AG04450 (cell line): Measurements from ENCODE around the gene NOC4L. TPM values are rescaled to one million over a fixed set of nuclear protein-coding genes. Genes with fewer than 3 reads are reported as not detected.

ENCODE experiments used
- CTCF ChIA-PET: fragments of 300-600, 350-600 bp; formaldehyde crosslinking; extraction: SDS; loops from one replicate; lab custom pipeline; 2022; ENCODE audit warnings: antibody characterized with exemption, inconsistent platforms; lab: Charles Lee
- POLR2A ChIA-PET: fragments of 350-600 bp; formaldehyde crosslinking; extraction: SDS; loops from one replicate; lab custom pipeline; 2021; ENCODE audit warnings: antibody characterized with exemption, inconsistent platforms; lab: Yijun Ruan, JAX
- DNase-seq: peaks from one replicate; pipeline ENCODE4 v3.0.0-alpha.2; 2011; ENCODE audit warnings: low read depth, low spot score
- H3K27ac ChIP-seq: one replicate; pipeline ENCODE4 v1.5.1; 2012; ENCODE audit warnings: low read depth, low read length, control low read depth
- H3K27me3 ChIP-seq: one replicate; pipeline ENCODE4 v1.6.0; 2012; ENCODE audit warnings: low read length; ENCODE audit not compliant: control insufficient read depth, insufficient read depth
- H3K4me3 ChIP-seq: 2 replicates; pipeline ENCODE4 v1.5.1; 2011; ENCODE audit warnings: mild to moderate bottlenecking, low read depth, low read length, control low read depth
- H3K9me3 ChIP-seq: 2 replicates; pipeline ENCODE4 v1.5.1; 2012; ENCODE audit warnings: low read length; ENCODE audit not compliant: control insufficient read depth, insufficient read depth
- CTCF ChIP-seq: IDR thresholded peaks from 2 replicates; pipeline ENCODE4 v1.5.1; 2011; ENCODE audit warnings: low read depth, low read length, control low read depth, inconsistent platforms
- polyA plus RNA-seq: library from polyadenylated mRNA; depleted of rRNA; stranded (reverse); fragments of >200 nt; gene quantifications from 2 replicates; pipeline ENCODE4 v1.2.3, GENCODE V29; 2011

The NOC4L gene
- polyA plus RNA-seq, 1 experiment = 2.9 TPM

GRCh38 chr12:132165584-132165983 is 21.3 kb downstream of the NOC4L start:
- POLR2A ChIA-PET = no interaction called here
- no peak for TF ChIP-seq CTCF

GRCh38 chr12:132166093-132166492 is 21.8 kb downstream of the NOC4L start:
- Histone ChIP-seq H3K9me3 (peaks cover 26% of the 10 kb centered on the region), H3K4me3 (no peak overlapping the region), H3K27me3 (peaks cover 16% of the 10 kb centered on the region), H3K27ac (no peak overlapping the region)
- no peak for TF ChIP-seq CTCF
- ChIA-PET POLR2A (no interaction called here), CTCF (no interaction called here)
- DNase-seq = no peak

More at GRCh38 chr12:132165584-132165983, 21.3 kb downstream of the NOC4L start:
- peaks cover 11% of the 10 kb centered on the region for H3K27me3 ChIP-seq
- no peak overlapping the region for H3K27ac ChIP-seq
- CTCF ChIA-PET = no interaction called here
- peaks cover 29% of the 10 kb centered on the region for H3K9me3 ChIP-seq
- H3K4me3 ChIP-seq = no peak overlapping the region
- DNase-seq = no peak

GRCh38 chr12:132166801-132167591 is 22.7 kb downstream of the NOC4L start:
- ChIA-PET CTCF (no interaction called here), POLR2A (no interaction called here)
- Histone ChIP-seq H3K9me3 (peaks cover 18% of the 10 kb centered on the region), H3K4me3 (no peak overlapping the region), H3K27me3 (peaks cover 24% of the 10 kb centered on the region), H3K27ac (no peak overlapping the region)
- DNase-seq = no peak
- no peak for TF ChIP-seq CTCF

- POLR2A ChIA-PET = no interaction called here
- no peak overlapping the region for H3K4me3 ChIP-seq
- H3K27ac ChIP-seq = no peak overlapping the region
- H3K27me3 ChIP-seq = peaks cover 28% of the 10 kb centered on the region
- CTCF ChIA-PET = no interaction called here
- DNase-seq = no peak
- no peak for TF ChIP-seq CTCF
- H3K9me3 ChIP-seq = peaks cover 18% of the 10 kb centered on the region
These were observed 23.5 kb downstream of the NOC4L start for GRCh38 chr12:132167611-132168310.
